ENCODE results near the gene HEATR5B. TPM values are rescaled to one million over a fixed set of nuclear protein-coding genes. Genes with fewer than 3 reads are reported as not detected.

The HEATR5B gene
- total RNA-seq, 1 donor from 2014 or later, result 50.3 TPM

- CTCF ChIA-PET, result no interaction called here
- H3K36me3 Mint-ChIP-seq (ENCODE audit: low read depth), result peaks cover 74% of the 10 kb centered on the region
These were observed 23.0 kb downstream of the HEATR5B start for GRCh38 chr2:37061013-37061711.

GRCh38 chr2:37060446-37060845 is 23.7 kb downstream of the HEATR5B start:
- intact Hi-C loops (cut with micrococcal nuclease), result loop anchor here (5.0 kb wide), 1 partner anchor 33 kb away; no protein-coding TSS in a partner anchor
- ChIA-PET POLR2A (no interaction called here), CTCF (no interaction called here)
- Mint-ChIP-seq H3K9me3 (no peaks in the 10 kb centered on the region), H3K27ac (no peak overlapping the region), H3K4me1 (no peaks in the 10 kb centered on the region), H3K4me3 (no peak overlapping the region), H3K36me3 (ENCODE audit: low read depth) (peaks cover 74% of the 10 kb centered on the region), H3K27me3 (no peaks in the 10 kb centered on the region)
- DNase-seq, result no peak
- ATAC-seq (ENCODE audit: low read depth), result no peak
- TF ChIP-seq CTCF (IDR thresholded peaks at IDR 0.05), result no peak

More at GRCh38 chr2:37061013-37061711, 23.0 kb downstream of the HEATR5B start:
- POLR2A ChIA-PET, result no interaction called here
- no peak overlapping the region for H3K27ac Mint-ChIP-seq
- H3K4me3 Mint-ChIP-seq, result no peak overlapping the region
- no peaks in the 10 kb centered on the region for H3K9me3 Mint-ChIP-seq
- intact Hi-C loops (cut with micrococcal nuclease), result loop anchor here (5.0 kb wide), 1 partner anchor 34 kb away; no protein-coding TSS in a partner anchor
- TF ChIP-seq CTCF (IDR thresholded peaks at IDR 0.05), result no peak
- DNase-seq, result no peak
- no peaks in the 10 kb centered on the region for H3K4me1 Mint-ChIP-seq
- no peak for ATAC-seq (ENCODE audit: low read depth)
- H3K27me3 Mint-ChIP-seq, result no peaks in the 10 kb centered on the region

GRCh38 chr2:37059841-37060240 is 24.3 kb downstream of the HEATR5B start:
- intact Hi-C loops (cut with micrococcal nuclease), result loop anchor here (2.0 to 5.0 kb wide), 2 partner anchors 13 to 33 kb away; no protein-coding TSS in a partner anchor
- Mint-ChIP-seq H3K4me1 (no peaks in the 10 kb centered on the region), H3K36me3 (ENCODE audit: low read depth) (peaks cover 73% of the 10 kb centered on the region), H3K27ac (no peak overlapping the region), H3K27me3 (no peaks in the 10 kb centered on the region), H3K9me3 (no peaks in the 10 kb centered on the region), H3K4me3 (no peak overlapping the region)
- DNase-seq (no peak), ATAC-seq (ENCODE audit: low read depth) (no peak)
- no peak for TF ChIP-seq CTCF (IDR thresholded peaks at IDR 0.05)
- ChIA-PET CTCF (no interaction called here), POLR2A (no interaction called here)

GRCh38 chr2:37052600-37053332 is 31.4 kb downstream of the HEATR5B start:
- no peak overlapping the region for H3K4me3 Mint-ChIP-seq
- DNase-seq, result no peak
- intact Hi-C loops (cut with micrococcal nuclease), result loop anchor here (2.0 kb wide), 1 partner anchor 14 kb away; no protein-coding TSS in a partner anchor
- no peak overlapping the region for H3K27ac Mint-ChIP-seq
- no peak for ATAC-seq (ENCODE audit: low read depth)
- no peaks in the 10 kb centered on the region for H3K27me3 Mint-ChIP-seq
- H3K36me3 Mint-ChIP-seq (ENCODE audit: low read depth), result peaks cover 72% of the 10 kb centered on the region
- POLR2A ChIA-PET, result no interaction called here
- CTCF ChIA-PET, result no interaction called here
- no peaks in the 10 kb centered on the region for H3K4me1 Mint-ChIP-seq
- no peaks in the 10 kb centered on the region for H3K9me3 Mint-ChIP-seq
- TF ChIP-seq CTCF (IDR thresholded peaks at IDR 0.05), result no peak

- Mint-ChIP-seq H3K4me1 (no peaks in the 10 kb centered on the region), H3K4me3 (no peak overlapping the region), H3K27me3 (no peaks in the 10 kb centered on the region), H3K36me3 (ENCODE audit: low read depth) (peaks cover 52% of the 10 kb centered on the region), H3K27ac (no peak overlapping the region), H3K9me3 (no peaks in the 10 kb centered on the region)
- CTCF ChIA-PET, result no interaction called here
- no peak for DNase-seq
- TF ChIP-seq CTCF (IDR thresholded peaks at IDR 0.05), result no peak
- no peak for ATAC-seq (ENCODE audit: low read depth)
- intact Hi-C loops (cut with micrococcal nuclease), result loop anchor here (2.0 kb wide), 1 partner anchor 13 kb away; no protein-coding TSS in a partner anchor
- POLR2A ChIA-PET, result no interaction called here
These were observed 44.6 kb downstream of the HEATR5B start for GRCh38 chr2:37039580-37039979.

All from activated B cell treated with CpG ODN at 0.5 μM for 24 hours (primary cell).